ENCODE results near the gene PRSS53.
"Not testable (repeated sequence)": the region's sequence is repeated elsewhere in the genome, so short reads cannot be mapped to it uniquely, and the experiment has no call there.

The PRSS53 gene

DNA sequence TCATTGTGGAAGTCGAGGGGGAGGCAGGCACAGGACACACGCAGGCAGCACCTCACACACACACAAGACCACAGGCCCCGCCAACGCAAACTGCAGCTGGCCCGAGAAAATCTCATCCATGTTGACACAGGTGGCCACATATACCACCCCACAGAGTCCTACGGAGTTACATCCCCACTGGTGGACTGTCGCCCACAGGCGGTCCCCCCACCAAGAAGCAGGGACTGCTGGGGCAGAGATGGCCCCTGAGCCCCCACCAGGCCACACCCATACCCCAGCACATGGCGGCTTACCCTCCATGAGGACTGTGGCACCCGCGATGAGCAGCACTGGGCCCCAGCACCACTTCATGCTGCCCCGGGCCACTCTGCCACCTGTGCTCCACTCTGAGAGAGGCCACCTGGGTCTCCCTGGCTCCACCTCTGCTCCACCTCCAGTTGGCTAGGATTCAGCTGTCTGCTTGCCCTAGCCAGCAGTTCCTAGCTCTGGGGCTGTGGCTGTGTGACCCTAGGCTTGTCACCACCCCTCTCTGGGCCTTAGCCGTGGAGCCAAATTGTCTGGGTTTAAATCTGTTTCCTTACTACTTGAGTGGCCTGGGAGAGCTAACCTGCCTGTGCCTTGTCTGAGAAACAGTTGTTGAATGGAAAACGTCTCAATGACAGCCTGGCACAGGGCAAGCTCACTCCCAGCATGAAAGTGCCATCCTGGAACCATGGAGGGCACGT, at the start of gene PRSS53:
TSS of gene PRSS53 (minus strand) at position 485 of the 725 bp plus-strand sequence. CDS start at position 351, 134 bp downstream.
- no peak for DNase-seq

GRCh38 chr16:31136822-31137499, 48.2 kb upstream of the PRSS53 start:
- not testable (repeated sequence) for DNase-seq

- no peak for DNase-seq
Measured at GRCh38 chr16:31136287-31136662, 47.5 kb upstream of the PRSS53 start.

- no peak for DNase-seq
Measured at GRCh38 chr16:31135535-31136286, 47.0 kb upstream of the PRSS53 start, which contains the start of gene PRSS8. TSS of gene PRSS8 (minus strand) at chr16:31135727. CDS start at chr16:31135498, 229 bp downstream.

DNA sequence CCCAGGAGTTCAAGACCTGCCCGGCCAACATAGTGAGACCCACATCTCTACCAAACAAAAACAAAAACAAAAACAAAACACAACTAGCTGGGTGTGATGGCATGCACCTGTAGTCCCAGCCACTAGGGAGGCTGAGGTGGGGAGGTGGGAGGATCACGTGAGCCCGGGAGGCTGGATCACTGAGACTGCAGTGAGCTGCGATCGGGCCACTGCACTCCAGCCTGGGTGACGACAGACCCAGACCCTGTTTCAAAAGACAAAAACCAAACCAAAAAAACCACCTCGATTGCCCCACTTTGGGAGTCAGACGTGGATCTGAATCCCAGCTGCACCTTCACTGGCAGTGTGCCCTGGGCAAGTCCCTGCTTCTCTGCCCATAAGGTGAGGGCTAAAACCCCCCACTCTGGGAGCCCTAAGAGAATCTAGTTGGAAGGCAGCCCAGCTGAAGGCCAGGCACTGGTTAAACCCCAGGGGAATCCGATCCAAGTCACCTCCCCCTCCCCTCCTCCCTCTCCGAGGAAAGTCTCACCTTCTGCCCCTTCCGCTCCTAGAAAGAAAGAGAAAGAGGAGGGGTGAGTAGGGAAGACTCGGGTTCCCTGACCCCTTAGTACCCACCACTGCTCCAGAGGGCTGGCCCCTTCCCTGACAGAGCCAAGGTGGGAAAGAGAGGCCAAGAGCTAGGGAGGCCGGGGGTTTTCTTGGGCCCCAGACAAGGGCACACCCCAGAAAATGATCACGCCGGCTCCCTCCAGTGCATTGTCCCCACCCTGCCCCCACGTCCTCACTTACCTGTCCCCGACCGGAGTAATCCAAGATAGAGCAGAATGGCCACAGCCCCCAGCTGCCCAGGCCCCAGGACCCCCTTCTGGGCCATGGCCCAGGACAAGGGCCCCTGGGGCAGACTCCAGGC, 46.1 kb upstream of the PRSS53 start:
- DNase-seq: no peak

GRCh38 chr16:31134091-31134571, 45.4 kb upstream of the PRSS53 start:
- DNase-seq: no peak

DNA sequence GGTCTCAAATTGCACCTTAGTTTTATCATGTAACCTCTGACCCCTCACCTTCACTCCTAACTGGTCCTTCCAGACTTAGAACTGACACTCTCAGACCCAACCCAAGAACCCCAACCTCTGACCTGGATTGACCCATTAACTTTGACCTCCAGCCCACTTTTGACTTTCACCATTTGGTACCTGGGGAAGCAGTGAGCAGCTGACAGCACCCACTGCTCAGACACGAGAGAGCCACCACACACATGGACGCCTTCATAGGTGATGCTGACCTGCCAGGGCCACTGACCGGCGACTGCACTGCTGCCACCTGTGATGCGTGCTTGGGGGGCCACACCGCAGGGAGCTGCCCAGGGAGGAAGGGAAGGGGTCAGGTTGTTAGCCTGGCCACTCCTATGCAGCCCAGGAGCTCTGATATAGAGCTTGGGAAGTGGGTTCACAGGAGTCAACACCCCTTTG, 44.3 kb upstream of the PRSS53 start:
- no peak for DNase-seq

GRCh38 chr16:31132303-31132979, 43.7 kb upstream of the PRSS53 start:
- DNase-seq: no peak

- DNase-seq: no peak
Measured at GRCh38 chr16:31131841-31132271, 43.1 kb upstream of the PRSS53 start.

DNA sequence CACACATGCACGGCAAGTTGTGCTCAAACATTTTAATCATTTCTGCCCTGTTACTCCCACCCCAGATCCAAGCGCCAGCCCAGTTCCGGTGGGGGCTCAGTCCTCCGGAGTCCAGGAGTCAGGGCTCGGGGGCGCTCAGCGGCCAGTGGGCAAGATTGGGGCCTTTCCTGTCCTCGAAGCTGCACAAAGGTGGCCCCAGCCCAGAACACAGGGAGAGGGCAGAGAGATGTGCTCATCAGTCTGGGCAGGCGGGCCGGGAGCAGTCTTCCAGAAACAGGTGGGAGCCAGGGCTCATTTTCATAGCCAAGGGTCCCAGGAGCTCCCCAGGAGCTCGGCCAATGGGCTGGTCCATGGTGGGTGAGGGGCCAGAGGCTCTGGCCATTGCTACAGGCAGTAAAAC, 42.7 kb upstream of the PRSS53 start:
- no peak for DNase-seq

- peak; percentile 89 for DNase-seq
Measured at GRCh38 chr16:31130899-31131298, 42.2 kb upstream of the PRSS53 start.

DNA sequence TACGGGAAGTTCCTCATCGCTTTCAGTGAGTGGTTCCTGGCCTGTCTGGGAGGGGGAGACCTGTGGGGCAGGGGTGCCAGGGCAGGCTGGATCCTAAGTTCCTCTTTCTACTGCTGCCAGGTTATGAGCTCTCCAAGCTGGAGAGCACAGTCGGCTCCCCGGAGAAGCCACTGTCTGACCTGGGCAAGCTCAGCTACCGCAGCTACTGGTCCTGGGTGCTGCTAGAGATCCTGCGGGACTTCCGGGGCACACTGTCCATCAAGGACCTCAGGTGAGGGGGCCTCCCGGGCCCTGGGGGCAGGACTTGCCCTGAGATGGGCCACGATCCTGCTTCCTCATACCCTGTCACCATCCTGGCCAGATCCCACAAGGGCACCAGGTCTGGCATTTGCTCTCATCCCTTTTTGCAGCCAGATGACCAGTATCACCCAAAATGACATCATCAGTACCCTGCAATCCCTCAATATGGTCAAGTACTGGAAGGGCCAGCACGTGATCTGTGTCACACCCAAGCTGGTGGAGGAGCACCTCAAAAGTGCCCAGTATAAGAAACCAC, 41.7 kb upstream of the PRSS53 start:
- no peak for DNase-seq

DNA sequence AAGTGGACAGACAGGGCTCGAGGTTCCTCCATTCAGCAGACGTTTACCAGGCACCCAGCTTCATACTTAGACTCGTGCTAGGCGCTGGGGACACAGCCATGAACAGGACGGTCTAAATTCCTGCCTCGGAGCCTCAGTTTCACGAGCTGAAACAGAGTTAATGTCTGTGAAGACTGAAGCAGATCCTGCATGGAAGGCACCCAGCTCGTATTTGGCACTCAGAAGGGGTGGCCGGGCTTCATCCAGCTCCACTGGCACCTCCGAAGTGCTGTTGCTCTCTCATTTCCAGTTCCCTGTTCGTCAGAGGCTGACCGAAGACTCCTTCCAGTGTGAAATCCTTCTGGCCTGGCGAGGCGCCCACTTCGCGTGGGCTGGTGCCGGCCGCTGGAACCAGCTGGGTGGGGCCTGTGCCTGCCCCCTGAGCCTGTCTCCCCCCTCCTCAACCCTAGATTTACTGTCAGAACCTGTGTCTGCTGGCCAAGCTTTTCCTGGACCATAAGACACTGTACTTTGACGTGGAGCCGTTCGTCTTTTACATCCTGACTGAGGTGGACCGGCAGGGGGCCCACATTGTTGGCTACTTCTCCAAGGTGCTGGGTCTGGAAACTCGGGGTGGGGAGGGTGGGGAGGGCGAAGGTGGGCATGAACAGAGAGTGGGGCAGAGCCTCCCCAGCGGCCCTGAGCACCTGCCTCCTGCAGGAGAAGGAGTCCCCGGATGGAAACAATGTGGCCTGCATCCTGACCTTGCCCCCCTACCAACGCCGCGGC, 41.0 kb upstream of the PRSS53 start:
- DNase-seq: no peak

- no peak for DNase-seq
Measured at GRCh38 chr16:31128711-31129567, 40.2 kb upstream of the PRSS53 start.

DNA sequence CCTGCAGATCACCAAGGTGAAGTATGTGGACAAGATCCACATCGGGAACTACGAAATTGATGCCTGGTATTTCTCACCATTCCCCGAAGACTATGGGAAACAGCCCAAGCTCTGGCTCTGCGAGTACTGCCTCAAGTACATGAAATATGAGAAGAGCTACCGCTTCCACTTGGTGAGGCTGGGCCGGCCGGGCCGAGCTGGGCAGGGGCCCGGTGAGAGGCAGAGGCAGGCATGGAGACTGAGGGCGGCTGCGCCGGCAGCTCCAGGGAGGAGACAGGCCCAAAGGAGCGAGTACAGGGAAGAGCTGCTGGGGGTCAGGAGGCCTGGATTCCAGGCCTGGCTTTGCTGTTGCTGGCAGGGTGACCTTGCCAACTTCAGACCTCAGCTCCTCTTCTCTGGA, 38.4 kb upstream of the PRSS53 start:
- no peak for DNase-seq

DNA sequence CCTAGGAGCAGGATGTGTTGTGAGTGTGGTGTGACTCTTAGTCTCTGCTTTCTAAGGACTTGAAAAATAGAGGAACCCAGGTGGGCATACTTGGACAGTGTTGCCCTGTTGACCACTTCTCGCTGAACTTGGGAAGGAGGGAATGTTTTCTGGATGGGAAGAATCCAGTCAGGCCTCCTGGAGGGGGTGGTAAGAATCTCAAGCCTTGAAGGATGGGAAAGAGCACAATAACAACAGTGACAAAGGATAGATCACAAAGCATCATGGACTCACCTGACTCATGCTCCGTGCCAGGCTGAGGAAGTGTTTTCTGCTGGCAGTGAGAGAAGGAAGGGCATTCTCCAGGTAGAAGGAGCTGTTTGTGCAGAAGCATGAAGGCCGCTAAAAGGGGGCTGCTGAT, 37.1 kb upstream of the PRSS53 start:
- no peak for DNase-seq

DNA sequence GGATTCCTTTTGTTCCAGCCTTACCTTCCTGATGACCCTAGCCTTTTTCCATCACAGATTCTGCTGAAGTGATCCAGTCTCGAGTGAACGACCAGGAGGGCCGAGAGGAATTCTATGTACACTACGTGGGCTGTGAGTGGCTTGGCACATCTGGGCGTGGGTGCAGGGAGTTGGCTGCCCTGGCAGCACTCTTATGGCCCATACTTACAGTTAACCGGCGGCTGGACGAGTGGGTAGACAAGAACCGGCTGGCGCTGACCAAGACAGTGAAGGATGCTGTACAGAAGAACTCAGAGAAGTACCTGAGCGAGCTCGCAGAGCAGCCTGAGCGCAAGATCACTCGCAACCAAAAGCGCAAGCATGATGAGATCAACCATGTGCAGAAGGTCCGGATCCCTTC, 31.4 kb upstream of the PRSS53 start:
- no peak for DNase-seq

DNA sequence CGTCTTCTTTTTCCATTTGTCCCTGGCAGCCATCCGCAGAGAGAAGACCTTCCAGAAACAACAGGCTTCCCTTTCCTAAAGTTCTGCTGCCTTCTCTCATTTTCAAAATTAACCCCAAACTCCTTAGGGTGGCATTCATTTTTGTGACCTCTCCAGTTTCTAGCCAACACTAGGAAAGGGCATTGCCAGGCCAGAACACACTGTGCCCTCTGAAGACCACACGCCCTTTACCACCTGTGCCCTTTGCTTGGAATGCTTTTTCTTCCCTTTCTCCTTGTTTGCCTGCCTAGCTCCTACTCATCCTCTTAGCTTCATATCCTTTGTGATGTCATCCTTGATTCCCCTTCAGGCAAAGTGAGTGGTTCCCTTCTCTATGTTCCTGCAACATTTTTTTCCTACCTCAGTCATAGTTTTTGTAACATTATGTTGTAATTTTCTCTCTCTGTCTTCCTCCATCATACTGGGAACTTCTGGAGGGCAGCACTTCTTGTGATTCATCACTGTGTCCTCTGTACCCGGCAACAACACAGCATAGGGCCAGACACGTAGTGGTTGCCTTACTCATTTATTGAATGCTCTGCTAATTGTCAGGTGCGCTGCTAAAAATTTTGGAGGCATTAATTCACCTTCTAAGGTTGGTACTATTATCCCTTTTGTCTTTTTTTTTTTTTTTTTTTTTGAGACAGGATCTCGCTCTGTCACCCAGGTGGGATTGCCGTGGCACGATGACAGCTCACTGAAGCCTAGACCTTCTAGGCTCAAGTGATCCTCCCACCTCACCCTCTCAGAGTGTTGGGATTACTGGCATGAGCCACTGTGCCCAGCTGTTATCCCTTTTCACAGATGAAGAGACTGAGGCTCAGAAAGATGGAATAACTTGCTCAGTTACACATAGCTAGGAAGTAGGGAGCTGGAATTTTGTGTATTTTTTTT, 29.7 kb upstream of the PRSS53 start:
- DNase-seq: no peak

Data from NCI-H510A (cell line).